ENCODE measurements around the gene CDH7. TPM values are rescaled to one million over a fixed set of nuclear protein-coding genes. Genes with fewer than 3 reads are reported as not detected.

CDH7 gene
- total RNA-seq, 1 experiment from 2014 or later = not detected

- no peaks in the 10 kb centered on the region for H3K4me1 ChIP-seq (replicated peaks; ENCODE audit: insufficient read depth)
- H2AFZ ChIP-seq = no peak overlapping the region
- no peak for DNase-seq
- no peaks in the 10 kb centered on the region for H3K36me3 ChIP-seq (ENCODE audit: low read depth)
- no TSS peak for BruUV-seq (replicated peaks)
- no peak overlapping the region for H3K4me2 ChIP-seq
- no peaks in the 10 kb centered on the region for H3F3A ChIP-seq (ENCODE audit: insufficient read depth, low read depth)
- H3K27me3 ChIP-seq (ENCODE audit: insufficient read depth, low read depth) = no peaks in the 10 kb centered on the region
- POLR2A ChIA-PET (ENCODE audit: unreplicated experiment) = no interaction called here
- TF ChIP-seq EZH2 (IDR thresholded peaks at IDR 0.05; ENCODE audit: low read depth) (no peak), CTCF (conservative IDR thresholded peaks at IDR 0.05) (no peak)
- no peaks in the 10 kb centered on the region for H4K20me1 ChIP-seq (ENCODE audit: insufficient read depth)
- no peak overlapping the region for H3K27ac ChIP-seq
- intact Hi-C loops (cut with micrococcal nuclease; ENCODE audit: unreplicated experiment) = no loop called here
- CTCF ChIA-PET = no interaction called here
- no peak overlapping the region for H3K4me3 ChIP-seq
- no peaks in the 10 kb centered on the region for H3K9me3 ChIP-seq (ENCODE audit: insufficient read depth, low read depth)
- no peaks in the 10 kb centered on the region for H3K79me2 ChIP-seq (ENCODE audit: low read depth)
- no peaks in the 10 kb centered on the region for H3K9me2 ChIP-seq (ENCODE audit: insufficient read depth)
Observed at GRCh38 chr18:65876310-65876709, 125.5 kb downstream of the CDH7 start.

GRCh38 chr18:65897292-65897691 lies 146.5 kb downstream of the CDH7 start:
- Histone ChIP-seq H3K9me3 (ENCODE audit: insufficient read depth, low read depth) (no peaks in the 10 kb centered on the region), H3K4me2 (no peak overlapping the region), H4K20me1 (ENCODE audit: insufficient read depth) (no peaks in the 10 kb centered on the region), H3K36me3 (ENCODE audit: low read depth) (no peaks in the 10 kb centered on the region), H3F3A (ENCODE audit: insufficient read depth, low read depth) (no peaks in the 10 kb centered on the region), H3K27ac (no peak overlapping the region), H3K79me2 (ENCODE audit: low read depth) (no peaks in the 10 kb centered on the region), H2AFZ (no peak overlapping the region), H3K4me3 (no peak overlapping the region), H3K4me1 (replicated peaks; ENCODE audit: insufficient read depth) (no peaks in the 10 kb centered on the region), H3K9me2 (ENCODE audit: insufficient read depth) (no peaks in the 10 kb centered on the region; the same call in 1 of the 2 replicates), H3K27me3 (ENCODE audit: insufficient read depth, low read depth) (no peaks in the 10 kb centered on the region)
- TF ChIP-seq CTCF (conservative IDR thresholded peaks at IDR 0.05) = no peak
- no peak for TF ChIP-seq EZH2 (IDR thresholded peaks at IDR 0.05; ENCODE audit: low read depth)
- BruUV-seq (replicated peaks) = no TSS peak
- ChIA-PET CTCF (no interaction called here), POLR2A (ENCODE audit: unreplicated experiment) (no interaction called here)
- intact Hi-C loops (cut with micrococcal nuclease; ENCODE audit: unreplicated experiment) = no loop called here
- DNase-seq = no peak

GRCh38 chr18:65901522-65901921 lies 150.7 kb downstream of the CDH7 start:
- BruUV-seq (replicated peaks) = no TSS peak
- DNase-seq = no peak
- POLR2A ChIA-PET (ENCODE audit: unreplicated experiment) = no interaction called here

More at GRCh38 chr18:65901522-65901921, 150.7 kb downstream of the CDH7 start:
- Histone ChIP-seq H3K36me3 (ENCODE audit: low read depth) (no peaks in the 10 kb centered on the region), H3K9me3 (ENCODE audit: insufficient read depth, low read depth) (no peaks in the 10 kb centered on the region), H3K9me2 (ENCODE audit: insufficient read depth) (no peaks in the 10 kb centered on the region), H4K20me1 (ENCODE audit: insufficient read depth) (no peaks in the 10 kb centered on the region), H3K4me1 (replicated peaks; ENCODE audit: insufficient read depth) (no peaks in the 10 kb centered on the region), H3K27ac (no peak overlapping the region), H3F3A (ENCODE audit: insufficient read depth, low read depth) (no peaks in the 10 kb centered on the region), H3K79me2 (ENCODE audit: low read depth) (no peaks in the 10 kb centered on the region), H3K4me3 (no peak overlapping the region), H3K4me2 (no peak overlapping the region), H3K27me3 (ENCODE audit: insufficient read depth, low read depth) (no peaks in the 10 kb centered on the region), H2AFZ (0 out of 2 replicates have a peak overlapping the region, but pooled peaks have one; percentile 35)
- CTCF ChIA-PET = no interaction called here
- no peak for TF ChIP-seq CTCF (conservative IDR thresholded peaks at IDR 0.05)
- TF ChIP-seq EZH2 (IDR thresholded peaks at IDR 0.05; ENCODE audit: low read depth) = no peak
- intact Hi-C loops (cut with micrococcal nuclease; ENCODE audit: unreplicated experiment) = no loop called here

Measured in PC-9 (cell line).